CD4-positive, alpha-beta T cell treated with Interleukin-15 for 4 hours (primary cell): ENCODE data around the gene SLC12A5.

Source experiments
- DNase-seq: peaks from one replicate; pipeline ENCODE4 v3.0.0-alpha.2; 2020; ENCODE audit warnings: low spot score

The SLC12A5 gene

GRCh38 chr20:46056027-46056833 lies 27.2 kb downstream of the SLC12A5 start:
- no peak for DNase-seq

- no peak for DNase-seq
These were observed 28.2 kb downstream of the SLC12A5 start for GRCh38 chr20:46056970-46057855.

DNA sequence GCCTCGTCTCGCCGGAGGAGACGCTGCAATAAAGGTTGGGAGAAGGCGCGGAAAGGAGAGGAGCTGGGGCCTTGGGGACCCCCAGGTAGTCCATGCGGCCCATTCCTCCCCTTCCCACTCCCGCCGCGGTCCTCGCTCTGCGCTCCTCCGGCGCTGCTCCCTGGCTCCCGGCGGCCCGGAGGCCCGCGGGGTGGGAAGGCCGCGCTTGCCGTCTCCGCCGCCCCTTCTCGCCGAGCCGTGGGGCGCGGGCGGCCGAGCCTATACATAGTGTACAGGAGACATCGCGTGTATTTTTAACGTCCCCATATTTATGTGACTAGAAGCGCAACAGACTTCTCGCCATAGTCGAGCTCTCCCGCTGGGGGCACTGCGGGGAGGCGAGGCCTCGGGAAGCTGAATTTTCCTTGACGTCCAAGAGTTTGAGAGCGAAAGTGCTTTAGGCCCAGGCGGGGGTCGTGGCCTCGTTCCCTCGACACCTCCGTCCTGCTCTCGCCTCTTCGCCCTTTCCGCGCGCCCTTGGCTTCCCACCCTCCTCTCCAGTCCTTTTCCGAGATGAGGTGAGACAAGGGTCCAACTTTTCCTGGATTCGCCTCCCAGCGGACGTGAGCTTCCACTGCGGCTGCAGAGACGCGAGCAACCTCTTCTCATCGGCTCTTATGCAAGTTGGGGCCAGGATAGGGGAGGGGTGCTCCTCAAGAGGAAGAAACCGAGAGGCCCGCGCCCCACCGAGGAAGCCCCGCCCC lies 29.0 kb downstream of the SLC12A5 start:
- no peak for DNase-seq

DNA sequence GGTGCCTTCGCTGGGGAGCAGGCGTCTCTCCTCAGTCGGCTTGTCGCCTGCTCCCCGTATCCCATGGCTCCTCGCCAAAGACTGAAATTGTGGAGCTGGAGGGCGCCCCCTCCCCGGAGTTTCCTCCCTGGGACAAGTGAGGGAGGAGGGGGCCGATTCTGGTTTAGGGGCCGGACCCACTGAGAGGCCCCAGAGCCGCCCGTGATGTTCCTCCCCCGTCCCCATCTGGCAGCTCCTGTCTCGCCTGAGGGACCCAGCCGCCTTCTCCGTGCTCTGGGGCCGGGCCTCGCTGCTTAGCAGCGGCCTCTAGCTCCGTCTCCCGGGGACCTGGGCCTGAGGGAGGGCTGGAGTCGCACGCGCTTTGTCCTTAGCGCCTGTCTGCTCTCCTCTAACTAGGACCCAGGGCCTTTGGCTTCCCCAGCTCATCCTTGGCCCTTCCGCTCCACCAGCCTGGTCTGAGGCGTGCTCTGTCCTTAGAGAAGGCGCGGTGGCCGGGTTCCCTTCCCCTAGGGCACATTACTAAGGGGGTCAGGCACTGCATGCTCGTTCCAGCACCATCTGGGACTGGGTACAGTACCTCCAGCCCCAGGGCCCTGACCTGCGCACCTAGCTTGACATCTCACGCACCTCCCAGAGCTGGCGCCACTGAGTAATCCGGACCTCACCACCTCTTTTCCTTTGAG lies 29.7 kb downstream of the SLC12A5 start:
- no peak for DNase-seq

DNA sequence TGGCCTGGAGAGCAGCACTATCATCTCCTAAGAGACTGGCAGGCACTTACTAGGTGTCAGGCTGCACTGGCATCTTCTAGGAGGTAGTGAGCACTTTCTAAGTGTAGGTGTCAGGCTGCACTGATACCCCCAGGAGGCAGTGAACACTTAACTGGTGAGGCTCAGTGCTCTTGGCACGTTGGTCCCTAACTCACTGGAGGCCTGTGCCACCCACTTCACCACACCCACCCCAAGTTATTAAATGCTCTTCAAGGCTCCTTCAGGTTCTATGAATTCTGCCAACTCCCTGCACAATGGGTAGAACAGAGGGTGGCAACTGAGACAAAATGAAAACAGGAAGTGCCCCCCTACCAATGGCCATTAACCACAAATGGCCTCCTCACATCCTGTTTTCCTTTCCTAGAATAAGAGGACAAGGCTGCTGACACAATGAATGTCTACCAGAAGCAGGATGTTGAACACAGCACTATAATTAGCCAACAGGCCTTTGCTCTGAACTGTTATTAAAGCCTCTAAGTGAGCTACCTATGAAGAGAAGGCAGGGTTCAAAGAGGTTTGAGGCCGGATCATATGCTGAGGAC lies 31.4 kb downstream of the SLC12A5 start:
- peak; percentile 23 for DNase-seq

GRCh38 chr20:46060975-46061374 lies 32.0 kb downstream of the SLC12A5 start:
- DNase-seq = no peak

DNA sequence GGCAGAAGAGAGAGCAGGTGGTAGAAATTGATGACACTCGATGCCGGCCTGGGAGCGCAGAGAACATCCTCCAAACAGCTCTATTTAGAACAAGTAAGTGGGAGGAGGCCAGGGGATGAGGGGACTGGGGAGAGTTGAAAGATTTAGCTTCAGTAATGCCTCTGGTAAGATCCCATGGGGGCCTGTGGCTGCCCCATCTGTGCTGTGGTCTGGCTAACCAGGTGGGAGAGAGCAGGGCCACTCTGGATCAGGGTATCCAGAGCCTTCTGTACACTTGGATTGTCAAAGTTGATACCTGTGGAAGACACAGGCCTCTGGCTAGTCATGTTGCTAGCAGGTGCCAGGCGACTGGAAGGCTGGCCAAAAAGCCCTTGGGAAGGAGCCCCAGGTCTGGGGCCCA lies 33.1 kb downstream of the SLC12A5 start:
- no peak for DNase-seq

GRCh38 chr20:46062621-46063020 lies 33.6 kb downstream of the SLC12A5 start:
- DNase-seq = no peak

DNA sequence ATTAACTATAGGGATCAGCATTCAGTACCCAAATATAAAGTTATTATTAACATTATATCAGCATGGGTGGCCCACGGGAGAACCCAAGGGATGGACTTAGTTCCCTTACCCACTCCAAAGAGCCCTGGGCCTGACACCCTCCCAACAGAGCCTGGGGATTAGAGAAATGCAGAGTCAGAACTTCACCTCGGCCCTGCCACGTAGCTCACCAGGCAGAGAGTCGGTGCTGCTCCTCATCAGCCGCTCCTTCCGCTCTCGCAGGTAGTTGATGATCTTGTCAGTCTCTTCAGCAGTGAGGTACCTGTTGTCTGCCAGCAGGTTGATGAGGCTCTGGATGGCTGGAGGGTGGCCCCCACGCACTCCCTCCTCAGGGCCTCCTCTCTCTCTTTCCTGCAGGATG lies 34.1 kb downstream of the SLC12A5 start:
- no peak for DNase-seq

DNA sequence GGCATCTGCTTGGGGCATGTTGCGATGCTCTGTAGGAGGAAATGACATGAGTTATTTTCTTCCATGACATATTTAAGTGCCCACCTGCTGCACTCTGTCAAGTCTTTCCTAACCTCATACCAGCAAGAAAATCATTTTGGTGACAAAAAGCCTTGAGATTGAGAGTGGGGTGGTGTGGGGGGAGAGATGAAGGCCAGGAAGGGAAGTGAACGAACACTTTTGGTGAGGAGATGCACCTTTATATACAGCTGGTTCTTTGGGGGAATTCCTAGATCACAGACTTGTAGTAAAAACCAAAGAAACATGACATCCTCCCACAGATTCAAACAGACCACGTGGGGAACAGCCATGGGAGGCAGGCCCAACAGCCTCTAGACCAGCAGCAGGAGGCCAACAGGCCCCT lies 34.6 kb downstream of the SLC12A5 start:
- no peak for DNase-seq

DNA sequence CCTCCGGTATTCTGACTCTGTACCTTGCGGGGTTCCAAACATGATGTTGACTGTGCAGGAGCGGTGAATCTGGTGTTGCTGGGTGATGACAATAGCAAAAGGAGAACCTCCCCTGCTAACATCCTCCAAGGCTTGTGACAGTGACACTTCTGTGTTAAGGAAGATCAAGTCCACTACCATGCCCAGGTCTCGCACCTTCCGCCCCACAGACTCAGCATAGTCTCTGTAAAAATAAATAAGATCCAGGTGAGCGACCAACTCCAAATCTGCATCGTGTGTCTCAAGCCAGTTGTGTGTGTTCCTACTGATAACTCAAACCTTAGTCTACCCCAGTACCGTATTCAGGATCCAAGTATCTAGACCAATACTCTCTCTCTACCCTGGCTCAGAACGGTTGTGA lies 36.0 kb downstream of the SLC12A5 start:
- no peak for DNase-seq

DNA sequence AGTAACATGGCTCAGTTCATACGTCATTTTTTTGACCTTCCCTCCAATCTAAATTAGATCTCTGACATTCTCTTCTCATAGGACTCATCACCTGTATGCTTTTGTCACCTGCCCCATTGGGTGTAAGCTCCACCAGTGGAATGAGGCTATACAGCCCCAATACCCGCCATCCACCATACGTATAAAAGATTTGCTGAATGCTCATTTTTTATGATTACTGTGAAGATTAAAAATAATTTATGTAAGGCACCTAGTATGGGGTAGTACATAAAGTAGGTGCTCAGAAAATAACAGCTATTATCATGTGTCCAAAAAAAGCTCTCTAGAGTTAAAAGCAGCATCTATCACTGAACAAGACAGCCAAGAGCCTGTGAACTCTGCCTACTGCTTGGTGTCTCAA lies 36.7 kb downstream of the SLC12A5 start:
- DNase-seq = no peak

DNA sequence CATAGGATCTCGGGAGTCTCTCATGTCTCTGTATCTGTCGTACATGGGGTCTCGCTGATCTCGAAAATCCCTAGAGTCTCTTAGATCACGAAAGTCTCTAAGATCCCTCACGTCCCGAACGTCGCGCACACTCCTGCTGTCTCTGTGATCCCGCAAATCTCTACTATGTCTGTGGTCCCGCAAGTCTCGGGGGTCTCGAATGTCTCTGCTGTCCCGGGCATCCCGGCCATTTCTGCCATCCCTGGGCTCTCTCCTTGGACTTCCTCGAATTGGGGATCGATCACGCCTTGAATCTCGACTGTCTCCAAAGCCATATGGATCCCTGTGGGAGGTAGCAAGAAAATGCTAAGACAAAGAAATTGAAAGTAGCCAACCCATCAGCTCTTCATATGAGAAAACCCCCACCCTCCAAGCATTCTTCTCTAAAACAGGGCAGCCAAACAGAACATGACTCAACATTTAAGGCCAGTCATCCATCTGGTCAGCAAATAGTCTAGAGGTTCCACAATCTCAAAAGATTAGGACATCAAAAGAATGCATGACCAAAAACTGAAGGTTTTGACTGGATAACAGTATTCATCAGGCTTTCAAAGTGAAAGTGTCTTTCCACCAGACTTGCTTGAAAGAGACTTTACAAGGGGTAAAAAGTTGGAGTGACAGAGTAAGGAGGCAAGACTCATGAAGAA lies 41.3 kb downstream of the SLC12A5 start:
- DNase-seq = no peak

DNA sequence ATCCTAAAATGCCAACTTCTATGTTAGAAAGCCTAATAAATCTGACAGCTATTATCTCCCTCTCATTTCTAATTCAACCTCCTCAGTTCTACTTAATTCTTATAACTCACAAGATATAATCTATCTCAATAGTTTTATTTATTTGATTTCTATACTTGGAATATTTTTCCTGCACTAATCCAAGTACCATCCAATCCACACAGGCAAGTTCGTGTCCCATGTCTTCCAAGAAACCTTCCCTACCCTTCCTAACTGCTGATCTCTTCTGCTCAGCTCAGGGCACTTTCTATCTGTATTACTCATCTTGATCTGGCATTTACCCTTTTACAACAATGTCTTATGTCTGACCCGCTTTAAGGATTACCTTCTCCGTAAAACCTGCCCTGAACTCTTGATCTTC lies 42.6 kb downstream of the SLC12A5 start:
- DNase-seq = no peak

GRCh38 chr20:46073024-46073423 lies 44.0 kb downstream of the SLC12A5 start:
- DNase-seq = no peak

- DNase-seq = no peak
These were observed 44.4 kb downstream of the SLC12A5 start for GRCh38 chr20:46073443-46073842.

GRCh38 chr20:46074006-46074405 lies 45.0 kb downstream of the SLC12A5 start:
- DNase-seq = no peak

GRCh38 chr20:46076806-46077205 lies 47.8 kb downstream of the SLC12A5 start:
- DNase-seq = no peak

DNA sequence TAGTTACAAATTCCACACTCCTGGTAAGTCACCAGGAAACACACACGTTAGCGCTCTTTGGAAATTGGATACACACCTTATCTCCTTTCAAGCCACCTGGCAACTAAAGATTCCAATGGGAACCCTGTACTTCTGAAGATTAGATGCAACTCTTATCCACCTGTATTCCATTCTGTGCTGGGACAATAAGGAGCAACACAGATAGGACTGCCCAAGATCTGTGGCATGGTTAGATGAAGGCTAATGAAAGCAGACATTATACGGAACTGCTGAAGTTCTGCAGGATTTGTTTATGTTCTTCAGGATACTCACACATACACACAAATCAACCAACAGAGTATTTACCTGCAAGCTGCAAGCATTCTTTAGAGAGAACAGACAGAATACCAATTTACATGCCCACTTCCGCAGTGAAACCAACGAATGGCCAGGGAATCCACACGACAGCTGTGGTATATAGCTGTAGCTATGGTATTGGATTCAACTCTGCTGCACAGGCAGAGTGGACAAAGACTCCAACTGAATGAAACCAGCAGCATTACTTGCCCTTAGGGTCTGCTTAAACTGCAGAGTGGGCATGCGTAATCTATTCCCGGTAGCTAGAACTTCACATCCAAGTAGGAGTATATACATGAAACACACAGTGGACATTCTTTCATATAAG lies 48.8 kb downstream of the SLC12A5 start:
- DNase-seq = no peak

DNA sequence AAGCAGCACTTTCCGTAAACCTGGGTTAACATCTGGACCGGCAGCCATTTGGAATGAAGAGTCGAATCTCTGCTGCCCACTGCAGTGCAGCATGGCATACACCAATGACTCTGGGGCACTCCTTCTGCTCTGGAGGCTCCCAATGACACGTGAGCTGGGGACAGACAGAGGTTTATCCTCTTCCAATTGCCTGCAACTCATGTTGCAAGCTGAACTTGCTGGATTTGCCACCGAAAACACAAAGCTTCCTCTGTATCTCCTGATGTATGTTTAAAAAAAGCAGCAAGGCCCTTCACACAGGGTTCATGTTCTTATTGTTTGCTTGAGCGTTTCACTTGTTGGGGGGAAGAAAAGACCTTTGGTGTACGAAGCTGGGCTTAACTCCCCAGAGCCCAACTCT lies 49.9 kb downstream of the SLC12A5 start:
- DNase-seq = no peak
